NCI-H2029 (cell line): Measurements from ENCODE around the gene FCAMR.

Experiments used
- DNase-seq: peaks from one replicate; lab custom pipeline; 2025; lab: John Stamatoyannopoulos, UW

Gene FCAMR

GRCh38 chr1:206957639-206958038, 12.6 kb downstream of the FCAMR start:
- DNase-seq, result no peak

GRCh38 chr1:206955476-206956451, 14.5 kb downstream of the FCAMR start:
- no peak for DNase-seq

GRCh38 chr1:206954459-206955342, 15.6 kb downstream of the FCAMR start:
- DNase-seq, result no peak

GRCh38 chr1:206953626-206954025, 16.6 kb downstream of the FCAMR start:
- no peak for DNase-seq

- DNase-seq, result no peak
Measured at GRCh38 chr1:206953126-206953525, 17.1 kb downstream of the FCAMR start.

GRCh38 chr1:206952171-206952570, 18.1 kb downstream of the FCAMR start:
- DNase-seq, result no peak

GRCh38 chr1:206951318-206952100, 18.8 kb downstream of the FCAMR start:
- DNase-seq, result no peak

GRCh38 chr1:206949641-206950040, 20.6 kb downstream of the FCAMR start:
- no peak for DNase-seq

- no peak for DNase-seq
Measured at GRCh38 chr1:206949208-206949607, 21.1 kb downstream of the FCAMR start.

- no peak for DNase-seq
Measured at GRCh38 chr1:206947255-206947654, 23.0 kb downstream of the FCAMR start.

- DNase-seq, result no peak
Measured at GRCh38 chr1:206946261-206946660, 24.0 kb downstream of the FCAMR start, which contains the start of gene PIGR. Gene PIGR (minus strand): TSS chr1:206946466. CDS start chr1:206940531, 5,935 bp downstream.

GRCh38 chr1:206945779-206946178, 24.5 kb downstream of the FCAMR start:
- DNase-seq, result no peak

- no peak for DNase-seq
Measured at GRCh38 chr1:206944703-206945102, 25.6 kb downstream of the FCAMR start.

- no peak for DNase-seq
Measured at GRCh38 chr1:206941766-206942418, 28.4 kb downstream of the FCAMR start.

- no peak for DNase-seq
Measured at GRCh38 chr1:206940588-206940936, 29.7 kb downstream of the FCAMR start.

GRCh38 chr1:206939841-206940587, 30.2 kb downstream of the FCAMR start:
- no peak for DNase-seq

- DNase-seq, result no peak
Measured at GRCh38 chr1:206939131-206939530, 31.1 kb downstream of the FCAMR start.

GRCh38 chr1:206937425-206937824, 32.8 kb downstream of the FCAMR start:
- DNase-seq, result no peak

GRCh38 chr1:206935491-206936067, 34.7 kb downstream of the FCAMR start:
- DNase-seq, result no peak

GRCh38 chr1:206933333-206933945, 36.8 kb downstream of the FCAMR start:
- peak; percentile 22 for DNase-seq
